CD4-positive, alpha-beta T cell treated with Interleukin-1 beta for 1 hour (primary cell): ENCODE data around the gene SNRNP25.
"Not testable (repeated sequence)": the region's sequence is repeated elsewhere in the genome, so short reads cannot be mapped to it uniquely, and the experiment has no call there.

Experiments used
- DNase-seq, 2 donors: peaks; one replicate each; pipeline ENCODE4 v3.0.0-alpha.2; 2020 to 2022

SNRNP25 gene

DNA sequence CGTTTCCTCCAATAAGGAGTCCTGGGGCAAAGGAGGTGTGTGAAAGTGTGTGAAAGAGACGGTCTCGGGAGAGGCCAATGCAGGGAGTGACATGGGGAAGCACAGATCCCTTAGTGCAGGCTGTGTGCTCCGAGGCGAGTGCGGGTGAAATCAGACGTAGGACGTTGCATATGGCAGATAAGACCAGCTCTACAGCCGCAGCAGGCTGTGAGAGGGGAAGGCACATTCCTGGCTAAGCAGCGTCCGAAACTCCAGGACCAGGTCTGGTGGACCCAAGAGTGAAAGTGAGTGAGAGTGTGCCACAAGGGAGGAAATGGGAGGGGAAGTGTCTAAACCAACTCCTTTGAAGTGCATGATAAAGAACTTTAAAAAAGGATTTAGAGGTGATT is 11.6 kb upstream of the SNRNP25 start:
- no peak for DNase-seq

DNA sequence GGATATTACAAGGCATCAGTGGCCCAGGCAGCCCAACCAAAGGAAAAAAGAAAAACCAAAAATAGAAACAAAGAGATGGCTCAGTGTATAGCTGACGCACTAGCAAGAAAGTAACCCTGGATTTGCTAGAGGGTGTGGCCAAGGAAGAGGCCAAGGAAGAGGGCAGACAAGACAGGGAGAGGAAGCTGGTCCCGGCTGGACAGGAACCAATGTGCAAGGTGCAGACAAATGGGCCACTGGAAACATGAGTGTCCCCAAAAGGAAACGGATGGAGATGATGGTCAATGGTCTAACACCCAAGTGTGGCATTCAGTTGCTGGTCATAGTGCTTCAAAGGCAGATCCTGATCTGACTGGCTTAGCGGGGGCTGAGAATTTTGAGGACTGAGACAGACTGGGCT is 10.9 kb upstream of the SNRNP25 start:
- no peak for DNase-seq

- no peak for DNase-seq
Measured at GRCh38 chr16:43294-43693, 10.3 kb upstream of the SNRNP25 start.

DNA sequence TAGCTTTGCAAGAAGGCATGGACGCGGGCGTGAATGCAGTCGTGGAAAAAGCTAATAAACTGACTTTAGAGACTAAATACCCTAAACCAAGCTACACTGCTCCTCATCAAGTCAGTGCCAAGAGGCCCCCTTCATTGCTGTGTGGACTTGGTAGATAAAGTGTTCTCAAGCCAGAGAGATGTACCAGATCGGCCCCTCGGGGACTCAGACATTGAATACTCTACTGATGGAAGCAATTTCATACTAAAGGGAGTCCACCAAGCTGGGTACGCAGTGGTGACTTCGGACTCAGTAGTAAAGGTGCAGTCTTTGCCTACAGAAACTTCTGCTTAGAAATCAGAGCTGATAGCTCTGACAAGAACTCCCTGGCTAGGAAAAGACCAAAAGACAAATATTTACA is 9.0 kb upstream of the SNRNP25 start:
- no peak for DNase-seq

GRCh38 chr16:45454-45853 is 8.2 kb upstream of the SNRNP25 start:
- no peak for DNase-seq

- DNase-seq: not testable (repeated sequence)
Measured at GRCh38 chr16:46510-46909, 7.1 kb upstream of the SNRNP25 start.

- no peak for DNase-seq
Measured at GRCh38 chr16:47234-47633, 6.4 kb upstream of the SNRNP25 start.

DNA sequence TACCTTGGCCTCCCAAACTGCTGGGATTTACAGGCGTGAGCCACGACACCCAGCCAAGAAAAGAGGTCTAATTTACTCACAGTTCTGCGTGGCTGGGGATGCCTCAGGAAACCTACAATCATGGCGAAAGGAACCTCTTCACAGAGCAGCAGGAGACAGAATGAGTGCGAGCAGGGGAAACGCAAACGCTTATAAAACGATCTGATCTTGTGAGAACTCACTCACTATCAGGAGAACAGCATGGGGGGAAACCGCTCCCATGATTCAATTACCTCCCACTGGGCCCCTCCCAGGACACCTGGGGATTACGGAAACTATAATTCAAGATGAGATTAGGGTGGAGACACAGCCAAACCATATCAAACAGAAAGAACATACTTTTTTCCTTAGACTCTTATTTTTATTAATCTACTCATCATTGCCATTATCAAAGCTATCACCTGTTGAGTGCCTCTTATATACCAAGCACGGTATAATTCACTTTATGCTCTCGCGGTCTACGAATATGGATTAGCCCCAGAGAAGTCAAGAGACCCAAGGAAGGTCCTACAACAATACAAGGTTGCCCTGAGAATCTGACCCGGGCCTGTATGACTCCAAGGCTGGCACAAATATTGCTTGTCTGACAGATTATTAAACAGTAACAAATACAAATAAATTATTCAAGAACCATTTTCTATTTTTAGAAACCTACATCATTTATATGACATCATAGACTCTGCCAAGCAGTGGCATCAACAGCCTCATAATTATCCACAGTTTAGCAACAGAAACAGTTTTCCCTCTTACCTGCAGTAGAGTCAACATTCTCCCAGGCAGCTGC is 2.6 kb upstream of the SNRNP25 start:
- DNase-seq: no peak

- DNase-seq: no peak
Measured at GRCh38 chr16:54237-54581, 581 bp downstream of the SNRNP25 start.

GRCh38 chr16:55571-56136 is 2.0 kb downstream of the SNRNP25 start:
- no peak for DNase-seq

GRCh38 chr16:56231-56927 is 2.8 kb downstream of the SNRNP25 start:
- DNase-seq: no peak

GRCh38 chr16:57711-58110 is 4.1 kb downstream of the SNRNP25 start:
- no peak for DNase-seq

DNA sequence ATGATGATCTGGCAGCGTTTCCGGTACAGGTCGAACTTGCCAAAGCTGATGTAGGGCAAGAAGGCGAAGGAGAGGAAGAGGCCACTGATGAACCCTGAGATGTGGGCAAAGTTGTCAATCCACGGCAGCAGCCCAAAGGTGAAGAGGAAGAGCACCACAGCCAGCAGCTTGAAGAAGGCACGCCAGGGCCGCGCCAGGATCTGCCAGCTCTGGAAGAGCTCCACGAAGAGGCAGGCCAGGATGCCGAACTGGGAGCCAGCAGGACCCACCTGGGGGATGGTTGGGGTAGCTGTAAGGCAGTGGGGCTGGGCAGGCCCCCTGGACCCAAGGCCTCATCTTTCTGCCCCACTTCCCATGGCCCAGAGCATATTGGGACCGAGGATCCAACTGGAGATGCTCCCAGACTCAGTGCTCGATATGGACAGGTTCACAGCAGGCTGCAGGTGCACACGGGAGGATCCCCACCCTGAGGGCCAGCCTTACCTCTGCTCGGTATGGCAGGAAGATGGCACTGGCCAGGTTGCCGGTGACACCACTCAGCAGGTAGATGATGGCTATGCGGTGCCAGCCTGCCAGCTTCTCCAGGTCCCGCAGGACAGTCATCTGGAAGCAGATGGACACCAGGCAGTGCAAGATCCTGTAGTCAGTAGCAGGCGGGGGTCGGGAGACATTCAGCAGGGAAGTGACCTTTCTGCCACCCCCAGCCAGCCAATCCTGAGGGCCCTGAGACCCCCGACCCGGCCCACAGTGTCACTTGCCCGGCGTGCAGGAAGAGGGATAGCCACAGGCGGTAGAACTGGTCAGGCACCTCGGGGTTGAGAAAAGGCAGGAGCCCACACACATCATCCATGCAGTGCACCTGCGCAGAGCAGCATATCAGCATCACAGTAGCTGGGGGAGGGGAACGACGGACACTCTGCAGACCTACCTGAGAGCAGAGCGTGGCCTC is 5.1 kb downstream of the SNRNP25 start:
- DNase-seq: no peak

GRCh38 chr16:59440-60059 is 5.9 kb downstream of the SNRNP25 start:
- no peak for DNase-seq

DNA sequence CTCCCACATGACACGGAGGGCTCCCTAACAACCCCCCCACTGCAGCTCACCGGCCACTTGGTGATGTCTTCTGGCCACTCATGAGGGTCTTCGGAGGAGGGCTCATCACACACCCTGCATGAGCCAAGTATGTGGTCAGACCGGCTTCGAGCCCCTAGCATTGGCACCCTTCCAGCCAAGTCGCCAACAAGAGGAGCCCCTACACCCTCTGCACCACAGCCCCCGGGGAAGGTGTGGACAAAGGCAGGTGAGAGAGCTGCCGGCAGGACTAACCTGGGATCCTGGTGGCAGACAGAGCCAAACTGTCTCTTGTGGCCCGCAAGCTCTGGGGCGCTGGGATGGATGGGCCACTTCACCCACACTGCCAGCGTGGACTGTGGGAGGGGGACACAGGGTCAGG is 6.5 kb downstream of the SNRNP25 start:
- DNase-seq: no peak

DNA sequence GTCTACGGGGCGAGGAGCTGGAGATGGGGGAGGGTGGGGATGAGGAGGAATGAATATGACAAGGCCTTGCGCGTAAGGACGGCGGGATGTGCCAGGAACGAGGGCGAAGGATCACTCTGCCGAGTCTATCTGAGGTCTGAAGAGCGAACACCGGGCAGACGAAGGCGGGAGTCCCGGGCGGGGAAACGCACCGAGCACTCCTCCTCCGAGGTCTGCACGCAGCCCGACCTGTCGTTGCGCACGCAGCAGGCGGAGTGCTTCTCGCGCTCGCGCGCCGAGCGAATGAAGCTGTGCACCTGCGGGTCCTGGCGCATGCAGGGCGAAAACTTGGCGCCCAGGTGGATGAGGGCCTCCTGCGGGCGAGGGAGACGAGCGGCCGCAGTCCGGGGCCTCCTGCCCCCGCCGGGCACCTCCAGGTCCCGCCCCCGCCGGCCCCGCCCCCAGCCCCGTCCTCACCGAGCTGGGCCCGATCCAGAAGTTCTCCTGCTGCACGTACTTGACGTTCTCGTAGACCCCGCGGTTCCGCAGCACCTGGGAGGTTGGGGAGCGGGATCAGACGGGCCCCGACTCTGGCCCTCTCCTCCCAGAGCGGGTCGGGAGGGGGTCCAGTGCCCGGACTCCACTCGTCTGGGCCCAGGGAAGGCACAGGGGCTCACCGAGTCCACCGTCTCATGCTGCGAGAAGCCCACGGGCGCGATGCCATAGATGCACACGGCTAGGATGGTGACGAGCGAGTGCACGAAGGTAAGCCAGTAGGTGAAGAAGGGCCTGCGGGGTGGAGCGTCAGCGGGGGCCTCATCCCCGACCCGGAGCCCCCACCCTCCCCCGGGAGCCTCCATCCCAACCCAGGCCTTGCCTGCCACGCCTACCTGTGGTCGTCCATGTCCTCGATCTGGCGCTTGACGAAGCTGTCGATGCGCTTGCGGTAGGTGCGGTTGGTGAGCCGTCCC is 7.6 kb downstream of the SNRNP25 start:
- no peak for DNase-seq

DNA sequence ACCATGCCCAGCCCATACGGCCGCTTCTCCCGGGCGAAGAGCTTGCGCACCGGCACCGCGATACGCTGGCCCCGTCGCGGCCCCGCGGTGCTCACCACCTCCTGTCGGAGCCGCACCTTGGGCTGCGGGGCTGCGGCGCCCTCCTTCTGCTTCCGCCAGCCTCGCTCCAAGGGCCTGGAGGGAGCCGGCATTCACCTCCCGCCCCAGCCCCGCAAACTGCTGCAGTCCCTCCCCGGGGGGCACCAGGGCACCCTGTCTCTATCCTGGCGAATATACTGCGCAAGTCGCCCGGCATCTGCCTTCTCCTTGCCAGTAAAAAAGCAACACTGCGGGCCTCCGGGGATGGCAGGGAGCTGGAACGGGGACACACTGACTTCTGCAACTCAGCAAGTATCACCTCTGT is 8.3 kb downstream of the SNRNP25 start:
- no peak for DNase-seq

DNA sequence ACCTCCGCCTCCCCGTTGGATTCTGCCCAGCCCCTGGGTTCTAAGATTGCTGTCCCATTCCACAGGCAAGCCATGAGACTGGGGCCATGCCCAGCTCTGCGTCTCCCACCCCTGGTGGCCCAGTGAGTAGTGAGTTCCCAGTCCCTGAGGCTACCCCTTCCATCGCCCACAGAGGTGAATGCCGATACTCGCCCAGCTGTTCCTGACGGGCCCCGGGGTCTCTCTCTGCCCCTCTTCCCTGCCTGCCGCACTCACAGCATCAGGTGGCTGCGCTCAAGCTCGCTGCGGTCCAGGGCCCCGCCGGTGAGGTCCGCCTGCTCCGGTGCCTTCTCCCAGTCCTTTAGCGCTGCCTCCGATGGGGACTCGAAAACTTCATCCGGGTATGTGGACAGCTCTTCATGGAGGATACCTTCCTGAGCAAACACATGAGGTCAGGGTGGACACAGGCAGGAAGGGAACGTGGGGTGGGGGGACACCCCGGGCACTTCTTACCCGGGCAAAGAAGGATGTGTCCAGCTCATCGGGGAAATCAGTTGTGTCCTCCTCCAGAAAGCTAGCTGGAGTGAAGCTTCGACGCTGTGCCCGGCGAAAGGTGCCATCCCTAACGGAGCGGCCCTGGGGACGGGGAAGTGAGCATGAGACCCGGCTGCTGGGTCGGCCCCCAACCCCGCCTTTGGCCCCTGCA is 8.8 kb downstream of the SNRNP25 start:
- no peak for DNase-seq

DNA sequence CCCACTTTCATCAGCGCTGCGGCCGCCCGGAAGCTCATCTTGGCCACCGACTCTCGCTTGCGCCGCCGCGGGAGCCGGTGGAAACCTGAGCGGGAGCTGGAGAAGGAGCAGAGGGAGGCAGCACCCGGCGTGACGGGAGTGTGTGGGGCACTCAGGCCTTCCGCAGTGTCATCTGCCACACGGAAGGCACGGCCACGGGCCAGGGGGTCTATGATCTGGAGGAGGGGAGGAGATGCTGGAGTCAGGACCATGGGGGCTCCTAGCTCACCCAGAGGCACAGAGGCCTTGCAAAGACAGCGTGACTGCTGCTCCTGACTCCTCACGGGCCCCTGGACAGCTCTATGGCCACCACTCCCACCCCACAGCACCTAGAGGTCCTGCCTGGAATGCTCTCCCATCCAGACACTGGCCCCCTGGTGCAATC is 9.4 kb downstream of the SNRNP25 start:
- DNase-seq: no peak

- no peak for DNase-seq
Measured at GRCh38 chr16:63466-63865, 9.8 kb downstream of the SNRNP25 start.
